CD14-positive monocyte (primary cell): ENCODE results near the gene PTK6. TPM values are rescaled to one million over a fixed set of nuclear protein-coding genes. Genes with fewer than 3 reads are reported as not detected.

Experiments used
- DNase-seq, 3 donors: peaks; one replicate each; pipeline ENCODE4 v3.0.0-alpha.2; 2011 to 2022
- H2AFZ ChIP-seq: 2 replicates; pipeline ENCODE4 v1.6.0; 2012; ENCODE audit warnings: mild to moderate bottlenecking, low read depth, low read length, inconsistent platforms; ENCODE audit not compliant: insufficient read depth, poor library complexity, severe bottlenecking
- H3K27ac ChIP-seq, 2 donors: 1 replicate in 1 of 2; 2 replicates in 1 of 2; pipeline ENCODE4 v1.5.1; 2012 to 2013; ENCODE audit warnings: low read length in 2 of 2, control low read depth in 1 of 2, inconsistent platforms in 1 of 2, low read depth in 1 of 2, mild to moderate bottlenecking in 1 of 2
- H3K27me3 ChIP-seq, 2 donors: one replicate each; pipeline versions ENCODE4 v1.6.0 to v1.6.1; 2011 to 2013; ENCODE audit warnings: low read length in 2 of 2; ENCODE audit not compliant: control insufficient read depth in 2 of 2, insufficient read depth in 2 of 2
- H3K36me3 ChIP-seq, 2 donors: replicated peaks in 1 of 2; 1 replicate in 1 of 2; 2 replicates in 1 of 2; pipeline versions ENCODE4 v1.5.1 to v1.6.1; 2012 to 2013; ENCODE audit warnings: low read length in 2 of 2, control low read depth in 1 of 2, inconsistent platforms in 1 of 2, mild to moderate bottlenecking in 1 of 2; ENCODE audit not compliant: insufficient read depth in 2 of 2, control insufficient read depth in 1 of 2
- H3K4me1 ChIP-seq, 2 donors: 1 replicate in 1 of 2; 2 replicates in 1 of 2; pipeline versions ENCODE4 v1.5.1 to v1.6.1; 2012 to 2013; ENCODE audit warnings: low read length in 2 of 2, control low read depth in 1 of 2, inconsistent platforms in 1 of 2, mild to moderate bottlenecking in 1 of 2, moderate library complexity in 1 of 2; ENCODE audit not compliant: insufficient read depth in 2 of 2, control insufficient read depth in 1 of 2
- H3K4me2 ChIP-seq: replicated peaks from 2 replicates; pipeline ENCODE3; 2012; ENCODE audit warnings: low read length, moderate library complexity, mild to moderate bottlenecking; ENCODE audit not compliant: poor library complexity, severe bottlenecking; ENCODE audit errors: extremely low read depth
- H3K4me3 ChIP-seq, 3 experiments: fragments of 200-600 bp in 1 of 3; sonication (generic) in 1 of 3; replicated peaks in 1 of 3; 1 replicate in 2 of 3; 2 replicates in 1 of 3; pipeline ENCODE4 v1.5.1; 2011 to 2013; ENCODE audit warnings: low read length in 3 of 3, mild to moderate bottlenecking in 3 of 3, control low read depth in 2 of 3, low read depth in 2 of 3, inconsistent platforms in 1 of 3, moderate library complexity in 1 of 3
- H3K79me2 ChIP-seq: 2 replicates; pipeline ENCODE4 v1.6.0; 2012; ENCODE audit warnings: mild to moderate bottlenecking, control low read depth, inconsistent platforms, low read length, moderate library complexity; ENCODE audit not compliant: insufficient read depth
- H3K9ac ChIP-seq: 2 replicates; pipeline ENCODE4 v1.6.0; 2017; ENCODE audit warnings: low read length, mild to moderate bottlenecking; ENCODE audit not compliant: insufficient read depth, poor library complexity, severe bottlenecking
- H3K9me3 ChIP-seq, 2 donors: replicated peaks in 1 of 2; 1 replicate in 1 of 2; 2 replicates in 1 of 2; pipeline versions ENCODE4 v1.5.1 to v1.6.1; 2012 to 2013; ENCODE audit warnings: low read length in 2 of 2, control low read depth in 1 of 2; ENCODE audit not compliant: control insufficient read depth in 1 of 2, insufficient read depth in 1 of 2
- H4K20me1 ChIP-seq: 2 replicates; pipeline ENCODE4 v1.6.0; 2012; ENCODE audit warnings: mild to moderate bottlenecking, low read length, control low read depth, moderate library complexity; ENCODE audit not compliant: insufficient read depth
- H3K27ac Mint-ChIP-seq, 7 donors: one replicate each; pipeline ENCODE4 v1.8.0; 2020; ENCODE audit warnings: mild to moderate bottlenecking in 7 of 7, mixed read lengths in 7 of 7, moderate library complexity in 6 of 7, inconsistent platforms in 2 of 7
- H3K27me3 Mint-ChIP-seq, 3 donors: one replicate each; pipeline ENCODE4 v1.8.0; 2021 to 2022; ENCODE audit warnings: low read depth in 3 of 3, mild to moderate bottlenecking in 3 of 3, mixed read lengths in 3 of 3, moderate library complexity in 3 of 3, inconsistent platforms in 1 of 3
- H3K36me3 Mint-ChIP-seq, 2 donors: one replicate each; pipeline ENCODE4 v1.8.0; 2020; ENCODE audit warnings: mixed read lengths in 2 of 2, inconsistent platforms in 1 of 2, mild to moderate bottlenecking in 1 of 2
- H3K4me1 Mint-ChIP-seq: one replicate; pipeline ENCODE4 v1.8.0; 2020; ENCODE audit warnings: mild to moderate bottlenecking, mixed read lengths
- H3K4me3 Mint-ChIP-seq, 2 donors: one replicate each; pipeline ENCODE4 v1.8.0; 2020; ENCODE audit warnings: mild to moderate bottlenecking in 2 of 2, mixed read lengths in 2 of 2, moderate library complexity in 1 of 2
- H3K9me3 Mint-ChIP-seq, 7 donors: one replicate each; pipeline ENCODE4 v1.8.0; 2020 to 2022; ENCODE audit warnings: mixed read lengths in 7 of 7, mild to moderate bottlenecking in 6 of 7, moderate library complexity in 6 of 7, inconsistent platforms in 2 of 7
- WGBS: methylation state at CpG from one replicate; pipeline ENCODE4 v1.1.5; 2013; ENCODE audit warnings: missing lambda C conversion rate; ENCODE audit not compliant: insufficient coverage; 5-methylcytosine and 5-hydroxymethylcytosine counted together
- intact Hi-C, 2 donors: fragments of 100-400 bp; cut with micrococcal nuclease; formaldehyde crosslinking; loops; one replicate each; pipeline versions ENCODE4 v1.15.0 to v1.15.1; 2023
- polyA plus RNA-seq, 3 donors: library from polyadenylated mRNA; depleted of rRNA in 1 of 3; unstranded in 2 of 3; stranded (reverse) in 1 of 3; fragments of 300-500 nt in 2 of 3; fragments of >200 nt in 1 of 3; fragmentation: Illumina TruSeq in 2 of 3; gene quantifications; 1 replicate in 2 of 3; 2 replicates in 1 of 3; pipeline ENCODE4 v1.2.3, GENCODE V29; 2012 to 2021
- TF ChIP-seq, protein P1 (sequence below): fragments of 200-600 bp; IDR thresholded peaks from one replicate; pipeline ENCODE4 v1.8.0; 2022; ENCODE audit warnings: antibody characterized with exemption, mild to moderate bottlenecking

The PTK6 gene
- polyA plus RNA-seq, 3 donors: 0.66 to 4.1 (median 1.5) TPM

DNA sequence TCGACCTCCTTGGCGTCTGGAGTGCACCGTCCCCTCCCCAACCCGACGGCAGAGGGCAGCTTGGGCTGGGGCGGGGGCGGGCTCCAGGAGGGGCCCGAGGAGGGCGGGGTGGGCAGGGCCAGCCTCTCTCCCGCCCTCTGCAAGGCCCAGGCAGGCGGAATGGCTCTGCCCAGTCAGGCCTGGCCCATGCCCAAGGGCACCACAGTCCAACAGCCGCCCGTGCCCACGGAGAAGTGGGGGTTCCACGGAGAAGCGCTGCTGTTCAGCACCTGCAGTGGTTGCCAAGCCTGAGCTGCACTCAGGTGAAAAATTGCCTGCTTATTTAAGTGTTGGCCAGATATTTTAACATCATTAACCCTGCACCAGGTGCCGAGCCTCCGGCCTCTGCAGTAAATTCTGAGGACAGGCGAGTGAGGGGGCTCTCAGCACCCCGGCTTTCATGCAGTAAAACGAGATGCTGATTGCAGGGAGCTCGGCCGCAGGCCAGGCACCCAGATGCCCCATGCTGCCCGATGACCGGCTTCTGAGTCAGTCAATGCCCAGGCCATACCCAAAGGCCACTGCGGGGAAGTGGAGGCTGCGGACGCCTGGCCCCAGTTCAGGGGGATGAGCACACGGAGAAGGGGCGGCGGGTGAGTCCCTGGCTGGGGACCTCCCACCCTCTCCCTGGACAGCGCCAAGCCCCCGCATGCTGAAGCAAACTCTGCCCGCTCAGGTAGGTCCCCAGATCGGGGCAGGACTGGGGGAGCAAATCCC is 10.7 kb upstream of the PTK6 start, which contains the start of gene SRMS:
SRMS (minus strand) TSS at position 25 of the 756 bp plus-strand sequence. CDS start 286 bp downstream, outside the sequence.
- Histone ChIP-seq H3K36me3 (no peaks in the 10 kb centered on the region), H3K4me2 (no peak within 1 kb of the TSS), H3K9ac (no peak within 1 kb of the TSS), H3K9me3 (peaks cover 0 to under 1% of the 10 kb centered on the region in 2 donors), H2AFZ (no peak within 1 kb of the TSS), H4K20me1 (peaks cover 2% of the 10 kb centered on the region), H3K27ac (no peak within 1 kb of the TSS), H3K4me1 (peaks cover 4 to 8% of the 10 kb centered on the region in 2 donors), H3K27me3 (peaks cover 0 to 50% of the 10 kb centered on the region in 2 donors), H3K4me3 (no peak within 1 kb of the TSS), H3K79me2 (no peaks in the 10 kb centered on the region)
- 63% methylated on average over 26 of the region's 35 CpGs for WGBS
- Mint-ChIP-seq H3K4me1 (peaks cover 6% of the 10 kb centered on the region), H3K9me3 (peaks cover 0 to 5% (median 2%) of the 10 kb centered on the region in 7 donors), H3K27ac (no peak within 1 kb of the TSS), H3K36me3 (no peaks in the 10 kb centered on the region), H3K27me3 (peaks cover 40 to 84% (median 55%) of the 10 kb centered on the region in 3 donors), H3K4me3 (peak within 1 kb of the TSS in 1 of 2 donors; percentile 65)
- DNase-seq: no peak
- TF ChIP-seq, protein P1, sequence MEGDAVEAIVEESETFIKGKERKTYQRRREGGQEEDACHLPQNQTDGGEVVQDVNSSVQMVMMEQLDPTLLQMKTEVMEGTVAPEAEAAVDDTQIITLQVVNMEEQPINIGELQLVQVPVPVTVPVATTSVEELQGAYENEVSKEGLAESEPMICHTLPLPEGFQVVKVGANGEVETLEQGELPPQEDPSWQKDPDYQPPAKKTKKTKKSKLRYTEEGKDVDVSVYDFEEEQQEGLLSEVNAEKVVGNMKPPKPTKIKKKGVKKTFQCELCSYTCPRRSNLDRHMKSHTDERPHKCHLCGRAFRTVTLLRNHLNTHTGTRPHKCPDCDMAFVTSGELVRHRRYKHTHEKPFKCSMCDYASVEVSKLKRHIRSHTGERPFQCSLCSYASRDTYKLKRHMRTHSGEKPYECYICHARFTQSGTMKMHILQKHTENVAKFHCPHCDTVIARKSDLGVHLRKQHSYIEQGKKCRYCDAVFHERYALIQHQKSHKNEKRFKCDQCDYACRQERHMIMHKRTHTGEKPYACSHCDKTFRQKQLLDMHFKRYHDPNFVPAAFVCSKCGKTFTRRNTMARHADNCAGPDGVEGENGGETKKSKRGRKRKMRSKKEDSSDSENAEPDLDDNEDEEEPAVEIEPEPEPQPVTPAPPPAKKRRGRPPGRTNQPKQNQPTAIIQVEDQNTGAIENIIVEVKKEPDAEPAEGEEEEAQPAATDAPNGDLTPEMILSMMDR: no peak
- intact Hi-C loops: no loop called here

DNA sequence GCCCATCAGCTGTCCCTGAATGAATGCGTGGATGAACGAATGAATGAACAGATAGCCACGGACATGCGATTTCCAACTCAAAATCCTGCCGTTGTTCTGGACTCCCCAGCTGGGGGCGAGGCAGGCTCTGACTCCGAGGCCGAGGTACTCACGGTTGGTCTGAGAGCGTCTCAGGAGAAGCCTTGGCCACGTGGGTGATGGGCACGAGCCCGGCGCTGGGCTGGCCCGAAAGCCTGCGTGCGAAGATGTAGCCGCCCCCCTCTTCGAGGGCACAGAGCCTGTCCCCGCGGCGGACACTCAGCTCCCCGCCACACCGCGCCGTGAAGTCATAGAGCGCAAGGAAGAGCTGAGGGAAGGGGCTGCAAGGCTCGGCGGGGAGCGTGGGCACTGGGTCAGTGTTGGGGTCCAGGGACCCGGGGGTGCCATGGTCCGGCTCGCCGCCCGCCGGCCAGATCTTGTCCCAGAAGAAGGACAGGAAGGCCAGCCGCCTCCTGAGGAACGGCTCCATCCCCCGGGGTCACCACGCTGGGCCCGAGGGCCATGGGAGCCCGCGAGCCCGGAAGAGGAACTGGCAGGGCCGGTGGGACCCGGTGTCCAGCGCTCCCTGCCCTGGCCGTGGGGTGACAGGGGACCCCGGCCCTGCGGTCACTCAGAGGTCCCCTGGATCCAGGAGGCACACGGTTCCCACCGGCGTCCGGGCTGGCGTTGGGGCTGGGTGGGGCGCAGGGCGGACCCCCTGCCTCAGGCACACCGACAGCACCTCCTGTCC is 10.0 kb upstream of the PTK6 start:
- no peak overlapping the region for H3K4me3 ChIP-seq
- no peaks in the 10 kb centered on the region for H3K9me3 ChIP-seq
- TF ChIP-seq, protein P1: no peak
- H3K27ac ChIP-seq: no peak overlapping the region
- DNase-seq: no peak
- intact Hi-C loops: no loop called here
- H3K9ac ChIP-seq: no peak overlapping the region
- WGBS: 65% methylated on average over 58 of the region's 58 CpGs
- no peak overlapping the region for H3K4me2 ChIP-seq
- peaks cover 33 to 78% (median 49%) of the 10 kb centered on the region in 3 donors for H3K27me3 Mint-ChIP-seq
- H3K9me3 Mint-ChIP-seq: peaks cover 0 to 5% (median under 1%) of the 10 kb centered on the region in 7 donors
- H3K4me3 Mint-ChIP-seq: peak overlapping the region in 1 of 2 donors; percentile 42
- H3K79me2 ChIP-seq: no peaks in the 10 kb centered on the region
- H3K4me1 Mint-ChIP-seq: peaks cover 2% of the 10 kb centered on the region
- H3K27ac Mint-ChIP-seq: no peak overlapping the region
- H3K36me3 Mint-ChIP-seq: no peaks in the 10 kb centered on the region
- H3K4me1 ChIP-seq: peaks cover 0 to under 1% of the 10 kb centered on the region in 2 donors
- H3K36me3 ChIP-seq: no peaks in the 10 kb centered on the region
- no peak overlapping the region for H2AFZ ChIP-seq
- no peaks in the 10 kb centered on the region for H4K20me1 ChIP-seq
- H3K27me3 ChIP-seq: peaks cover 0 to 46% of the 10 kb centered on the region in 2 donors
